OCI-LY3 (cell line): ENCODE measurements around the gene DEAF1.

Experiments
- CTCF ChIP-seq: fragments of 200-600, 300-600 bp; sonication (generic); IDR thresholded peaks from 2 replicates; pipeline ENCODE4 v1.5.1; 2014; ENCODE audit warnings: antibody characterized with exemption, low read length, low read depth
- EZH2phosphoT487 ChIP-seq: fragments of 200-600 bp; shearing (Covaris generic); IDR thresholded peaks from 2 replicates; pipeline ENCODE4 v1.6.1; 2018; ENCODE audit warnings: antibody characterized with exemption, mixed run types, low read depth

DNA sequence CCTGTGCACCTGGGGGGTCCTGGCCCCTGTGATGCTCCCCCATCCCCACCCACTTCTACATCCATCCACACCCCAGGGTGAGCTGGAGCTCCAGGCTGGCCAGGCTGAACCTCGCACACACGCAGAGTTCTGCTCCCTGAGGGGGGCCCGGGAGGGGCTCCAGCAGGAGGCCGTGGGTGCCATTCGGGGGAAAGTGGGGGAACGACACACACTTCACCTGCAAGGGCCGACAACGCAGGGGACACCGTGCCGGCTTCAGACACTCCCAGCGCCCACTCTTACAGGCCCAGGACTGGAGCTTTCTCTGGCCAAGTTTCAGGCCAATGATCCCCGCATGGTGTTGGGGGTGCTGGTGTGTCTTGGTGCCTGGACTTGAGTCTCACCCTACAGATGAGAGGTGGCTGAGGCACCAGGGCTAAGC, 32.3 kb upstream of the DEAF1 start:
- TF ChIP-seq CTCF (no peak), EZH2phosphoT487 (no peak)
